H1 (cell line): ENCODE data around the gene DUSP18. TPM values are rescaled to one million over a fixed set of nuclear protein-coding genes. Genes with fewer than 3 reads are reported as not detected.
A peak's percentile ranks its signal among the peaks of the same experiment; 100 is the strongest.

Experiments used
- CTCF ChIA-PET: fragments of 300-600 bp; sonication (Branson Sonifier 250); formaldehyde crosslinking; loops from one replicate; lab custom pipeline; 2021; ENCODE audit not compliant: partially characterized antibody; lab: Charles Lee
- POLR2A ChIA-PET: fragments of 300-600 bp; sonication (Branson Sonifier 250); formaldehyde crosslinking; loops from one replicate; lab custom pipeline; 2021; ENCODE audit warnings: inconsistent platforms; ENCODE audit not compliant: partially characterized antibody; lab: Charles Lee
- DNase-seq, 2 experiments: peaks; one replicate each; pipeline versions ENCODE4 v3.0.0 to v3.0.0-alpha.2; 2010 to 2022; ENCODE audit warnings: low spot score in 2 of 2, low read depth in 1 of 2, mixed read lengths in 1 of 2
- FAIRE-seq: peaks from 2 replicates; lab custom pipeline; 2011; peaks lifted over from hg19 to GRCh38; lab: Jason Lieb, UNC
- H2AFZ ChIP-seq: 2 replicates; pipeline ENCODE4 v1.8.1; 2012; ENCODE audit warnings: low read length, inconsistent platforms
- H2AK5ac ChIP-seq: 2 replicates; pipeline ENCODE4 v1.6.1; 2013; ENCODE audit warnings: low read depth, low read length
- H2BK120ac ChIP-seq: replicated peaks from 2 replicates; pipeline ENCODE3; 2013; ENCODE audit warnings: low read depth, low read length, inconsistent platforms
- H2BK12ac ChIP-seq: 2 replicates; pipeline ENCODE4 v1.6.1; 2013; ENCODE audit warnings: low read depth, low read length
- H2BK15ac ChIP-seq: 2 replicates; pipeline ENCODE4 v1.6.1; 2013; ENCODE audit warnings: low read length
- H2BK20ac ChIP-seq: 2 replicates; pipeline ENCODE4 v1.6.1; 2013; ENCODE audit warnings: low read length
- H2BK5ac ChIP-seq: 2 replicates; pipeline ENCODE4 v1.6.1; 2013; ENCODE audit warnings: low read depth, low read length
- H3K14ac ChIP-seq: 2 replicates; pipeline ENCODE4 v1.6.1; 2013; ENCODE audit warnings: inconsistent platforms; ENCODE audit not compliant: insufficient read length
- H3K18ac ChIP-seq: 2 replicates; pipeline ENCODE4 v1.6.1; 2013; ENCODE audit warnings: low read length; ENCODE audit errors: extremely low read depth
- H3K23ac ChIP-seq: 2 replicates; pipeline ENCODE4 v1.6.1; 2013; ENCODE audit warnings: inconsistent platforms; ENCODE audit not compliant: insufficient read length
- H3K23me2 ChIP-seq: 2 replicates; pipeline ENCODE4 v1.6.1; 2013; ENCODE audit warnings: low read depth, low read length
- H3K27ac ChIP-seq: 2 replicates; pipeline ENCODE4 v1.6.1; 2011; ENCODE audit warnings: low read depth, low read length, inconsistent platforms
- H3K27me3 ChIP-seq, 4 experiments: replicated peaks in 1 of 4; 1 replicate in 1 of 4; 2 replicates in 3 of 4; pipeline versions ENCODE4 v1.6.1 to v1.8.1; 2011 to 2013; ENCODE audit warnings: low read length in 3 of 4, mild to moderate bottlenecking in 3 of 4, inconsistent platforms in 2 of 4, mixed read lengths in 2 of 4, moderate library complexity in 1 of 4; ENCODE audit not compliant: control insufficient read depth in 3 of 4, insufficient read depth in 3 of 4; ENCODE audit errors: extremely low read depth in 1 of 4
- H3K36me3 ChIP-seq, 4 experiments: 2 replicates each; pipeline versions ENCODE4 v1.6.1 to v1.8.1; 2011 to 2013; ENCODE audit warnings: mild to moderate bottlenecking in 4 of 4, low read length in 3 of 4, moderate library complexity in 2 of 4, control low read depth in 1 of 4, inconsistent platforms in 1 of 4; ENCODE audit not compliant: insufficient read depth in 4 of 4, control insufficient read depth in 2 of 4
- H3K4ac ChIP-seq: replicated peaks from 2 replicates; pipeline ENCODE3; 2013; ENCODE audit warnings: low read length, low read depth, mixed read lengths, inconsistent platforms; ENCODE audit not compliant: insufficient read length
- H3K4me1 ChIP-seq, 4 experiments: replicated peaks in 1 of 4; 1 replicate in 1 of 4; 2 replicates in 3 of 4; pipeline versions ENCODE4 v1.6.1 to v1.8.1; 2011 to 2013; ENCODE audit warnings: low read length in 3 of 4, inconsistent platforms in 2 of 4, mixed read lengths in 1 of 4; ENCODE audit not compliant: insufficient read depth in 4 of 4, control insufficient read depth in 3 of 4
- H3K4me2 ChIP-seq, 2 experiments: 2 replicates each; pipeline versions ENCODE4 v1.6.1 to v1.8.1; 2011 to 2013; ENCODE audit warnings: low read depth in 2 of 2, low read length in 2 of 2, control low read depth in 1 of 2, inconsistent platforms in 1 of 2, mild to moderate bottlenecking in 1 of 2; ENCODE audit not compliant: insufficient read depth in 1 of 2
- H3K4me3 ChIP-seq, 4 experiments: fragments of 200-600, 300-600 bp in 1 of 4; sonication (generic), shearing (Covaris generic), sonication (Bioruptor Twin) in 1 of 4; 2 replicates each; pipeline versions ENCODE4 v1.5.1 to v1.8.1; 2011 to 2016; ENCODE audit warnings: low read length in 4 of 4, low read depth in 3 of 4, control low read depth in 2 of 4, inconsistent platforms in 2 of 4, mild to moderate bottlenecking in 2 of 4, mixed read lengths in 1 of 4, moderate library complexity in 1 of 4; ENCODE audit not compliant: insufficient read depth in 2 of 4; ENCODE audit errors: extremely low read depth in 1 of 4
- H3K56ac ChIP-seq: replicated peaks from 2 replicates; pipeline ENCODE3; 2013; ENCODE audit warnings: low read depth, mild to moderate bottlenecking, mixed read lengths, low read length, inconsistent platforms; ENCODE audit not compliant: insufficient read length
- H3K79me1 ChIP-seq: 2 replicates; pipeline ENCODE4 v1.6.1; 2013; ENCODE audit warnings: low read depth, low read length, control low read depth
- H3K79me2 ChIP-seq, 2 experiments: 2 replicates each; pipeline versions ENCODE4 v1.6.1 to v1.8.1; 2012 to 2013; ENCODE audit warnings: low read length in 2 of 2, mild to moderate bottlenecking in 2 of 2, inconsistent platforms in 1 of 2; ENCODE audit not compliant: insufficient read depth in 2 of 2, control insufficient read depth in 1 of 2
- H3K9ac ChIP-seq, 4 experiments: replicated peaks in 1 of 4; 1 replicate in 1 of 4; 2 replicates in 3 of 4; pipeline versions ENCODE4 v1.6.1 to v1.8.1; 2011 to 2013; ENCODE audit warnings: low read depth in 3 of 4, low read length in 3 of 4, control low read depth in 2 of 4, mild to moderate bottlenecking in 2 of 4, moderate library complexity in 2 of 4, inconsistent platforms in 1 of 4; ENCODE audit errors: extremely low read depth in 1 of 4
- H3K9me3 ChIP-seq, 2 experiments: 2 replicates each; pipeline versions ENCODE4 v1.6.1 to v1.8.1; 2012 to 2013; ENCODE audit warnings: mild to moderate bottlenecking in 2 of 2, moderate library complexity in 2 of 2, control low read depth in 1 of 2, inconsistent platforms in 1 of 2, low read depth in 1 of 2, low read length in 1 of 2, mixed read lengths in 1 of 2; ENCODE audit not compliant: insufficient read depth in 2 of 2
- H4K20me1 ChIP-seq, 2 experiments: replicated peaks in 1 of 2; 2 replicates each; pipeline versions ENCODE3 to v1.8.1; 2011 to 2013; ENCODE audit warnings: inconsistent platforms in 2 of 2, low read length in 2 of 2, mild to moderate bottlenecking in 1 of 2; ENCODE audit not compliant: insufficient read depth in 2 of 2, control insufficient read depth in 1 of 2
- H4K5ac ChIP-seq: 2 replicates; pipeline ENCODE4 v1.6.1; 2013; ENCODE audit warnings: low read length, low read depth, mixed read lengths, inconsistent platforms; ENCODE audit not compliant: insufficient read length
- H4K8ac ChIP-seq: 2 replicates; pipeline ENCODE4 v1.8.0; 2013; ENCODE audit warnings: mild to moderate bottlenecking, moderate library complexity, low read length, inconsistent platforms; ENCODE audit not compliant: insufficient read depth; ENCODE audit errors: extremely low read depth
- H4K91ac ChIP-seq: replicated peaks from 2 replicates; pipeline ENCODE3; 2013; ENCODE audit warnings: low read length, mixed read lengths, inconsistent platforms; ENCODE audit not compliant: insufficient read length
- ATF3 ChIP-seq: IDR thresholded peaks from 2 replicates; pipeline ENCODE4 v1.6.1; 2011; ENCODE audit warnings: low read depth, mild to moderate bottlenecking, low read length; ENCODE audit not compliant: insufficient read depth
- CHD1 ChIP-seq: IDR thresholded peaks from 2 replicates; pipeline ENCODE4 v1.6.1; 2012; ENCODE audit warnings: low read depth, low read length, improper control_type of control experiment
- CREB1 ChIP-seq: IDR thresholded peaks from 2 replicates; pipeline ENCODE4 v1.6.1; 2012; ENCODE audit warnings: inconsistent platforms
- HDAC6 ChIP-seq: IDR thresholded peaks from one replicate; pipeline ENCODE4 v1.7.1; 2012; ENCODE audit warnings: low read depth, mild to moderate bottlenecking, inconsistent platforms, low read length, moderate library complexity
- MAX ChIP-seq: IDR thresholded peaks from 2 replicates; pipeline ENCODE4 v1.6.1; 2012; ENCODE audit warnings: inconsistent platforms
- NRF1 ChIP-seq: IDR thresholded peaks from 2 replicates; pipeline ENCODE4 v1.6.1; 2011; ENCODE audit warnings: mild to moderate bottlenecking, low read depth, low read length, improper control_type of control experiment
- RBBP5 ChIP-seq: IDR thresholded peaks from 2 replicates; pipeline ENCODE4 v1.7.1; 2012; ENCODE audit warnings: low read depth, mild to moderate bottlenecking, inconsistent platforms, low read length, moderate library complexity, borderline replicate concordance
- RNF2 ChIP-seq: fragments of 200-900, 300-1000 bp; sonication (generic); IDR thresholded peaks from 2 replicates; pipeline ENCODE4 v1.7.1; 2016; ENCODE audit warnings: borderline replicate concordance, low read depth, mild to moderate bottlenecking, antibody characterized with exemption, low read length; ENCODE audit not compliant: poor library complexity, severe bottlenecking; ENCODE audit errors: missing control alignments
- SIN3A ChIP-seq, 2 experiments: IDR thresholded peaks in 1 of 2; conservative IDR thresholded peaks in 1 of 2; 2 replicates each; pipeline ENCODE4 v1.6.1; 2011 to 2012; ENCODE audit warnings: low read length in 2 of 2, improper control_type of control experiment in 1 of 2, low read depth in 1 of 2, mild to moderate bottlenecking in 1 of 2
- SIRT6 ChIP-seq: IDR thresholded peaks from one replicate; pipeline ENCODE4 v1.7.1; 2012; ENCODE audit warnings: low read length, inconsistent platforms
- TEAD4 ChIP-seq: IDR thresholded peaks from 2 replicates; pipeline ENCODE4 v1.6.1; 2012; ENCODE audit warnings: low read depth, low read length, inconsistent platforms, mixed read lengths
- USF2 ChIP-seq: IDR thresholded peaks from 2 replicates; pipeline ENCODE4 v1.6.1; 2011; ENCODE audit warnings: low read length, improper control_type of control experiment
- WGBS, 2 experiments: shearing (Covaris generic) in 1 of 2; methylation state at CpG; one replicate each; pipeline versions ENCODE4 v1.1.6 to v1.1.7; 2013 to 2015; ENCODE audit warnings: low lambda C conversion rate in 2 of 2, mixed read lengths in 2 of 2, inconsistent platforms in 1 of 2, low coverage in 1 of 2, missing lambda C conversion rate in 1 of 2; ENCODE audit not compliant: insufficient replicate concordance in 2 of 2, insufficient coverage in 1 of 2, insufficient read length in 1 of 2; ENCODE audit errors: extremely low coverage in 1 of 2, missing lambda C conversion rate in 1 of 2; 5-methylcytosine and 5-hydroxymethylcytosine counted together
- polyA plus RNA-seq, 7 experiments: library from polyadenylated mRNA; depleted of rRNA in 3 of 7; stranded (reverse) in 5 of 7; unstranded in 2 of 7; fragments of >200 nt in 5 of 7; fragments of 200-250 nt in 2 of 7; gene quantifications; 1 replicate in 5 of 7; 2 replicates in 1 of 7; 4 replicates in 1 of 7; pipeline versions ENCODE4 v1.2.1 to v1.2.3, GENCODE V29; 2011 to 2013; ENCODE audit warnings: missing spikeins in 2 of 7, mixed read lengths in 2 of 7
- total RNA-seq: library from RNA; stranded (reverse); fragmentation: NEBNext Ultra II Directional; extraction: Animal tissue kit (Norgen Biotek cat#: 25700); gene quantifications from 2 replicates; pipeline ENCODE4 v1.2.1, GENCODE V29; 2021

The DUSP18 gene
- total and polyA plus RNA-seq, 2 of the 8 experiments (the other 6 are each of a cell fraction or from before 2014, with no cell fraction given): 2.6 to 7.3 TPM

- no peak overlapping the region for H2AFZ ChIP-seq
- no peak overlapping the region for H3K4me3 ChIP-seq
- WGBS, 2 experiments: 96% methylated on average over 5 of the region's 13 CpGs; no CpG with 5 or more reads in 1 of the 2 experiments
- H2BK15ac ChIP-seq: peak overlapping the region; percentile 65; the same call in 1 of the 2 replicates
- no peak overlapping the region for H3K27ac ChIP-seq
- no peak overlapping the region for H3K9ac ChIP-seq
- no peak overlapping the region for H2BK120ac ChIP-seq
- H3K18ac ChIP-seq: no peak overlapping the region
- H4K5ac ChIP-seq: no peak overlapping the region
- ChIA-PET CTCF (interaction anchor here (0.8 to 2.3 kb wide), 3 partner anchors 30 to 91 kb away, joined by 3 to 9 read pairs (median 4); no protein-coding TSS in a partner anchor), POLR2A (no interaction called here)
- no peak overlapping the region for H4K91ac ChIP-seq
- H3K4me1 ChIP-seq: peaks cover 0 to 2% (median under 1%) of the 10 kb centered on the region in 4 experiments; a peak in 4 of 7 replicates
- H3K79me2 ChIP-seq: no peaks in the 10 kb centered on the region
- no peaks in the 10 kb centered on the region for H3K79me1 ChIP-seq
- no peak for DNase-seq
- H3K27me3 ChIP-seq: peaks cover 0 to 13% (median 8%) of the 10 kb centered on the region in 4 experiments; a peak in 5 of 7 replicates
- no peak overlapping the region for H4K8ac ChIP-seq
- H2BK12ac ChIP-seq: no peak overlapping the region
- no peak overlapping the region for H3K23ac ChIP-seq
- no peak overlapping the region for H2BK5ac ChIP-seq
- H3K9me3 ChIP-seq: no peaks in the 10 kb centered on the region
- no peak overlapping the region for H3K56ac ChIP-seq
- H3K4me2 ChIP-seq: no peak overlapping the region
- H2BK20ac ChIP-seq: no peak overlapping the region
- H2AK5ac ChIP-seq: no peak overlapping the region; the same call in 1 of the 2 replicates
- peaks cover 16% of the 10 kb centered on the region; the same call in 1 of the 2 replicates for H3K23me2 ChIP-seq
- H3K14ac ChIP-seq: no peak overlapping the region
- H3K4ac ChIP-seq: no peak overlapping the region
- H4K20me1 ChIP-seq: no peaks in the 10 kb centered on the region
- no peak for FAIRE-seq
- no peaks in the 10 kb centered on the region for H3K36me3 ChIP-seq
- TF ChIP-seq RBBP5 (no peak), NRF1 (no peak), SIRT6 (no peak), SIN3A (conservative IDR thresholded peaks at IDR 0.05 in 1 of 2, IDR thresholded peaks at IDR 0.05 in 1 of 2; ENCODE audit: low read depth in 1 of 2, low read length in 2 of 2) (no peak), MAX (no peak), CHD1 (no peak), TEAD4 (no peak), CREB1 (no peak), USF2 (no peak), HDAC6 (no peak), ATF3 (no peak), RNF2 (no peak)
Measured at GRCh38 chr22:30664798-30665197, 2.9 kb downstream of the DUSP18 start.
